ENCODE data around the gene TOMM7. TPM values are rescaled to one million over a fixed set of nuclear protein-coding genes. Genes with fewer than 3 reads are reported as not detected.

Gene TOMM7
- total RNA-seq, 1 experiment from 2014 or later: 325 TPM

- POLR2A ChIA-PET: no interaction called here
- H4K20me1 ChIP-seq (ENCODE audit: insufficient read depth): no peaks in the 10 kb centered on the region
- no peak overlapping the region for H3K4me2 ChIP-seq (ENCODE audit: low read length)
- TF ChIP-seq SRF (IDR thresholded peaks at IDR 0.05; ENCODE audit: low read depth) (no peak), FOSL1 (IDR thresholded peaks at IDR 0.05; ENCODE audit: low read depth) (no peak), YY1 (IDR thresholded peaks at IDR 0.05; ENCODE audit: extremely low read depth, insufficient replicate concordance, low read depth, low read length) (no peak), SP1 (IDR thresholded peaks at IDR 0.05; ENCODE audit: low read depth) (no peak), EGR1 (IDR thresholded peaks at IDR 0.05; ENCODE audit: low read depth) (no peak), EZH2phosphoT487 (IDR thresholded peaks at IDR 0.05; ENCODE audit: borderline replicate concordance) (no peak)
- H3K4me1 ChIP-seq (ENCODE audit: control insufficient read depth in 1 of 2, insufficient read depth in 2 of 2, low read length in 2 of 2): peaks cover 3 to 10% of the 10 kb centered on the region in 2 experiments; a peak in 2 of 4 replicates
- H3K4me3 ChIP-seq (replicated peaks in 1 of 2; ENCODE audit: low read depth in 1 of 2, low read length in 2 of 2): no peak overlapping the region
- H2AFZ ChIP-seq (ENCODE audit: low read depth, low read length, poor library complexity, severe bottlenecking): no peak overlapping the region
- no peaks in the 10 kb centered on the region for H3K36me3 ChIP-seq (ENCODE audit: control insufficient read depth in 1 of 2, insufficient read depth in 2 of 2, low read length in 2 of 2)
- H3K27ac ChIP-seq (ENCODE audit: low read depth, low read length): no peak overlapping the region
- H3K79me2 ChIP-seq (ENCODE audit: insufficient read depth, low read length): no peaks in the 10 kb centered on the region
- BruUV-seq (replicated peaks): no TSS peak
- ATAC-seq: no peak
- no peak overlapping the region for H3K9ac ChIP-seq (ENCODE audit: low read length)
- DNase-seq (ENCODE audit: low read depth, low spot score): no peak
- intact Hi-C loops (cut with micrococcal nuclease): no loop called here
- no peaks in the 10 kb centered on the region for H3K9me3 ChIP-seq (ENCODE audit: control insufficient read depth in 1 of 2, insufficient read depth in 1 of 2, low read depth in 1 of 2, low read length in 2 of 2)
- CTCF ChIA-PET: no interaction called here
- no peaks in the 10 kb centered on the region for H3K9me2 ChIP-seq (ENCODE audit: insufficient read depth)
- no peaks in the 10 kb centered on the region for H3K27me3 ChIP-seq (ENCODE audit: insufficient read depth, low read length)
- RAD21 ChIA-PET (ENCODE audit: low non-redundant PET in 1 of 2, low total read pairs in 2 of 2, uncharacterized antibody in 2 of 2, unreplicated experiment in 2 of 2): no interaction called here
Observed at GRCh38 chr7:22786290-22786932, 36.2 kb downstream of the TOMM7 start.

GRCh38 chr7:22784346-22784745 is 38.3 kb downstream of the TOMM7 start:
- no TSS peak for BruUV-seq (replicated peaks)
- H3K9me3 ChIP-seq (ENCODE audit: control insufficient read depth in 1 of 2, insufficient read depth in 1 of 2, low read depth in 1 of 2, low read length in 2 of 2): no peaks in the 10 kb centered on the region
- no peaks in the 10 kb centered on the region for H4K20me1 ChIP-seq (ENCODE audit: insufficient read depth)
- H3K9ac ChIP-seq (ENCODE audit: low read length): no peak overlapping the region
- H3K36me3 ChIP-seq (ENCODE audit: control insufficient read depth in 1 of 2, insufficient read depth in 2 of 2, low read length in 2 of 2): no peaks in the 10 kb centered on the region
- TF ChIP-seq SRF (IDR thresholded peaks at IDR 0.05; ENCODE audit: low read depth): no peak
- TF ChIP-seq TCF7L2 (IDR thresholded peaks at IDR 0.05; ENCODE audit: borderline replicate concordance, extremely low read depth, insufficient read depth, insufficient read length): no peak
- TF ChIP-seq YY1 (IDR thresholded peaks at IDR 0.05; ENCODE audit: extremely low read depth, insufficient replicate concordance, low read depth, low read length): no peak
- H3K4me2 ChIP-seq (ENCODE audit: low read length): no peak overlapping the region
- no peaks in the 10 kb centered on the region for H3K9me2 ChIP-seq (ENCODE audit: insufficient read depth)
- ATAC-seq (no peak), DNase-seq (ENCODE audit: low read depth, low spot score) (no peak)
- H3K27ac ChIP-seq (ENCODE audit: low read depth, low read length): no peak overlapping the region
- peaks cover 0 to 9% of the 10 kb centered on the region in 2 experiments; a peak in 1 of 4 replicates for H3K4me1 ChIP-seq (ENCODE audit: control insufficient read depth in 1 of 2, insufficient read depth in 2 of 2, low read length in 2 of 2)
- RAD21 ChIA-PET (ENCODE audit: low non-redundant PET in 1 of 2, low total read pairs in 2 of 2, uncharacterized antibody in 2 of 2, unreplicated experiment in 2 of 2): no interaction called here
- H3K27me3 ChIP-seq (ENCODE audit: insufficient read depth, low read length): no peaks in the 10 kb centered on the region
- no peak overlapping the region for H2AFZ ChIP-seq (ENCODE audit: low read depth, low read length, poor library complexity, severe bottlenecking)
- intact Hi-C loops (cut with micrococcal nuclease): no loop called here
- CTCF ChIA-PET: interaction anchor here (1.4 kb wide), 1 partner anchor 271 kb away, joined by 3 read pairs; no protein-coding TSS in a partner anchor
- no peaks in the 10 kb centered on the region for H3K79me2 ChIP-seq (ENCODE audit: insufficient read depth, low read length)
- H3K4me3 ChIP-seq (replicated peaks in 1 of 2; ENCODE audit: low read depth in 1 of 2, low read length in 2 of 2): no peak overlapping the region
- POLR2A ChIA-PET: no interaction called here
